A549 (cell line): ENCODE measurements around the gene HLTF.

Experiments
- EP300 ChIP-seq, 2 experiments: fragments of >200 bp; sonication (Bioruptor Twin); formaldehyde crosslinking; IDR thresholded peaks; 2 replicates in 1 of 2; 3 replicates in 1 of 2; pipeline ENCODE4 v1.6.1; 2016 to 2017
- ESRRA ChIP-seq: fragments of 150-350 bp; IDR thresholded peaks from 2 replicates; pipeline ENCODE4 v1.6.1; 2014; ENCODE audit warnings: mild to moderate bottlenecking, low read length, borderline replicate concordance
- FOSL2 ChIP-seq, 2 experiments: fragments of 450-650 bp in 1 of 2; fragments of >200 bp in 1 of 2; sonication (Bioruptor Twin) in 1 of 2; formaldehyde crosslinking; IDR thresholded peaks; 2 replicates each; pipeline versions ENCODE4 v1.5.0 to v1.6.1; 2016 to 2020; ENCODE audit warnings: mild to moderate bottlenecking in 1 of 2, moderate library complexity in 1 of 2
- POLR2A ChIP-seq: IDR thresholded peaks from 2 replicates; pipeline ENCODE4 v1.6.1; 2012; ENCODE audit warnings: mild to moderate bottlenecking, low read length
- POLR2AphosphoS2 ChIP-seq: conservative IDR thresholded peaks from 2 replicates; pipeline ENCODE4 v1.6.1; 2012; ENCODE audit warnings: low read length, improper control_type of control experiment, inconsistent platforms
- TF ChIP-seq, protein P1 (sequence below): fragments of >200 bp; sonication (Bioruptor Twin); formaldehyde crosslinking; IDR thresholded peaks from 3 replicates; pipeline ENCODE4 v1.5.1; 2016
- TF ChIP-seq, protein P2 (sequence below): fragments of 200-600 bp; sonication (generic); IDR thresholded peaks from 2 replicates; pipeline ENCODE4 v1.6.1; 2016; ENCODE audit warnings: antibody characterized with exemption, mild to moderate bottlenecking, moderate library complexity

DNA sequence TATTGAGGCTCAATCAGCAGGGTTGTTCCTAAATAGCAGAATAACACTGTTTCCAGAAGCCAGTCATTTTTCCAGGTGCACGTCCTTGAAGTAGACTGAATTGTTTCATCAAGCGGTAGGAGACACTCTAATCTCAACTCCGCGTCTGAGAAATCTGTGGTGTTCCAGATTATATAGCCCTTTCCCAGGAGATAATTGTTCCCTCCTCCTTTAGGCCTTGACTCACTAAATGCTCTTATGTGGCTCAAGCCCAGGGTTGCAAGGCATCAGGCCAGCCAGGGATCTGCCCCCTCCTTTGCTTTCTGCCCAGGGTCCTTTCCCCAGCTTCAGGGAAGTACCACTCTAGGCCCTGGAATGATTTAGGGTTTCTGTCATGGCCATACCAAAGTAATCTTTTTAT lies 5.7 kb upstream of the HLTF start:
- TF ChIP-seq, protein P1, sequence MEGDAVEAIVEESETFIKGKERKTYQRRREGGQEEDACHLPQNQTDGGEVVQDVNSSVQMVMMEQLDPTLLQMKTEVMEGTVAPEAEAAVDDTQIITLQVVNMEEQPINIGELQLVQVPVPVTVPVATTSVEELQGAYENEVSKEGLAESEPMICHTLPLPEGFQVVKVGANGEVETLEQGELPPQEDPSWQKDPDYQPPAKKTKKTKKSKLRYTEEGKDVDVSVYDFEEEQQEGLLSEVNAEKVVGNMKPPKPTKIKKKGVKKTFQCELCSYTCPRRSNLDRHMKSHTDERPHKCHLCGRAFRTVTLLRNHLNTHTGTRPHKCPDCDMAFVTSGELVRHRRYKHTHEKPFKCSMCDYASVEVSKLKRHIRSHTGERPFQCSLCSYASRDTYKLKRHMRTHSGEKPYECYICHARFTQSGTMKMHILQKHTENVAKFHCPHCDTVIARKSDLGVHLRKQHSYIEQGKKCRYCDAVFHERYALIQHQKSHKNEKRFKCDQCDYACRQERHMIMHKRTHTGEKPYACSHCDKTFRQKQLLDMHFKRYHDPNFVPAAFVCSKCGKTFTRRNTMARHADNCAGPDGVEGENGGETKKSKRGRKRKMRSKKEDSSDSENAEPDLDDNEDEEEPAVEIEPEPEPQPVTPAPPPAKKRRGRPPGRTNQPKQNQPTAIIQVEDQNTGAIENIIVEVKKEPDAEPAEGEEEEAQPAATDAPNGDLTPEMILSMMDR, result no peak
- TF ChIP-seq EP300 (IDR thresholded peaks at IDR 0.05) (no peak), POLR2A (no peak), ESRRA (no peak), POLR2AphosphoS2 (no peak), FOSL2 (IDR thresholded peaks at IDR 0.05) (no peak), FOSL2 (CRISPR knock-in tag; IDR thresholded peaks at IDR 0.05) (no peak)
- TF ChIP-seq, protein P2, sequence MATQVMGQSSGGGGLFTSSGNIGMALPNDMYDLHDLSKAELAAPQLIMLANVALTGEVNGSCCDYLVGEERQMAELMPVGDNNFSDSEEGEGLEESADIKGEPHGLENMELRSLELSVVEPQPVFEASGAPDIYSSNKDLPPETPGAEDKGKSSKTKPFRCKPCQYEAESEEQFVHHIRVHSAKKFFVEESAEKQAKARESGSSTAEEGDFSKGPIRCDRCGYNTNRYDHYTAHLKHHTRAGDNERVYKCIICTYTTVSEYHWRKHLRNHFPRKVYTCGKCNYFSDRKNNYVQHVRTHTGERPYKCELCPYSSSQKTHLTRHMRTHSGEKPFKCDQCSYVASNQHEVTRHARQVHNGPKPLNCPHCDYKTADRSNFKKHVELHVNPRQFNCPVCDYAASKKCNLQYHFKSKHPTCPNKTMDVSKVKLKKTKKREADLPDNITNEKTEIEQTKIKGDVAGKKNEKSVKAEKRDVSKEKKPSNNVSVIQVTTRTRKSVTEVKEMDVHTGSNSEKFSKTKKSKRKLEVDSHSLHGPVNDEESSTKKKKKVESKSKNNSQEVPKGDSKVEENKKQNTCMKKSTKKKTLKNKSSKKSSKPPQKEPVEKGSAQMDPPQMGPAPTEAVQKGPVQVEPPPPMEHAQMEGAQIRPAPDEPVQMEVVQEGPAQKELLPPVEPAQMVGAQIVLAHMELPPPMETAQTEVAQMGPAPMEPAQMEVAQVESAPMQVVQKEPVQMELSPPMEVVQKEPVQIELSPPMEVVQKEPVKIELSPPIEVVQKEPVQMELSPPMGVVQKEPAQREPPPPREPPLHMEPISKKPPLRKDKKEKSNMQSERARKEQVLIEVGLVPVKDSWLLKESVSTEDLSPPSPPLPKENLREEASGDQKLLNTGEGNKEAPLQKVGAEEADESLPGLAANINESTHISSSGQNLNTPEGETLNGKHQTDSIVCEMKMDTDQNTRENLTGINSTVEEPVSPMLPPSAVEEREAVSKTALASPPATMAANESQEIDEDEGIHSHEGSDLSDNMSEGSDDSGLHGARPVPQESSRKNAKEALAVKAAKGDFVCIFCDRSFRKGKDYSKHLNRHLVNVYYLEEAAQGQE, result no peak
